IMR-90 (cell line): ENCODE measurements around the gene SLC22A5. TPM values are rescaled to one million over a fixed set of nuclear protein-coding genes. Genes with fewer than 3 reads are reported as not detected.

Source experiments
- ATAC-seq: fragments of 200-7000 bp; cut with Tn5 transposase; 2 replicates; pipeline ENCODE4 v1.9.1; 2020; ENCODE audit warnings: low read depth, mild to moderate bottlenecking, moderate library complexity
- BruUV-seq: library from RNA; stranded (reverse); fragments of 400-500 nt; replicated peaks from 2 replicates; lab custom pipeline; 2021; lab: Mats Ljungman, UMichigan
- CTCF ChIA-PET: fragments of 300-600 bp; formaldehyde crosslinking; extraction: SDS; loops from one replicate; lab custom pipeline; 2021; ENCODE audit warnings: antibody characterized with exemption; lab: Yijun Ruan, JAX
- POLR2A ChIA-PET: fragments of 300-600 bp; sonication (Branson Sonifier 250); formaldehyde crosslinking; loops from one replicate; lab custom pipeline; 2022; ENCODE audit warnings: antibody characterized with exemption; ENCODE audit not compliant: unreplicated experiment; lab: Charles Lee
- DNase-seq: peaks from one replicate; pipeline ENCODE4 v3.0.0; 2013
- H2AFZ ChIP-seq: replicated peaks from 2 replicates; pipeline ENCODE3; 2013; ENCODE audit warnings: low read length, mild to moderate bottlenecking; ENCODE audit not compliant: poor library complexity
- H2AK5ac ChIP-seq: 2 replicates; pipeline ENCODE4 v1.6.1; 2013; ENCODE audit warnings: low read depth, low read length, inconsistent platforms
- H2AK9ac ChIP-seq: replicated peaks from 2 replicates; pipeline ENCODE3; 2013; ENCODE audit warnings: mild to moderate bottlenecking, low read depth, low read length, moderate library complexity; ENCODE audit not compliant: poor library complexity
- H2BK120ac ChIP-seq: 2 replicates; pipeline ENCODE4 v1.6.1; 2013; ENCODE audit warnings: low read depth, low read length, inconsistent platforms
- H2BK15ac ChIP-seq: 3 replicates; pipeline ENCODE4 v1.6.1; 2013; ENCODE audit warnings: low read depth, low read length, inconsistent platforms
- H2BK20ac ChIP-seq: 2 replicates; pipeline ENCODE4 v1.6.1; 2013; ENCODE audit warnings: low read depth, mild to moderate bottlenecking, inconsistent platforms, low read length, moderate library complexity
- H2BK5ac ChIP-seq: 2 replicates; pipeline ENCODE4 v1.6.1; 2013; ENCODE audit warnings: mild to moderate bottlenecking, low read depth, low read length, inconsistent platforms; ENCODE audit not compliant: poor library complexity, severe bottlenecking
- H3K14ac ChIP-seq: replicated peaks from 2 replicates; pipeline ENCODE4 v1.6.1; 2013; ENCODE audit warnings: low read depth, low read length, inconsistent platforms
- H3K18ac ChIP-seq: 2 replicates; pipeline ENCODE4 v1.6.1; 2013; ENCODE audit warnings: low read depth, low read length, control low read depth
- H3K23ac ChIP-seq: 2 replicates; pipeline ENCODE4 v1.6.1; 2013; ENCODE audit warnings: low read depth, low read length, inconsistent platforms
- H3K27ac ChIP-seq: 2 replicates; pipeline ENCODE4 v1.5.1; 2013; ENCODE audit warnings: mild to moderate bottlenecking, control low read depth, low read length; ENCODE audit not compliant: insufficient read depth
- H3K27me3 ChIP-seq: 2 replicates; pipeline ENCODE4 v1.6.1; 2013; ENCODE audit warnings: low read length; ENCODE audit not compliant: control insufficient read depth, insufficient read depth
- H3K36me3 ChIP-seq: 2 replicates; pipeline ENCODE4 v1.6.1; 2013; ENCODE audit warnings: low read length, mixed read lengths; ENCODE audit not compliant: control insufficient read depth, insufficient read depth
- H3K4ac ChIP-seq: 2 replicates; pipeline ENCODE4 v1.6.1; 2013; ENCODE audit warnings: low read depth, low read length, inconsistent platforms
- H3K4me1 ChIP-seq: 2 replicates; pipeline ENCODE4 v1.6.1; 2013; ENCODE audit warnings: low read length, mixed read lengths; ENCODE audit not compliant: control insufficient read depth, insufficient read depth
- H3K4me2 ChIP-seq: 2 replicates; pipeline ENCODE4 v1.6.1; 2013; ENCODE audit warnings: low read depth, mild to moderate bottlenecking, control low read depth, low read length, moderate library complexity
- H3K4me3 ChIP-seq: 2 replicates; pipeline ENCODE4 v1.5.1; 2013; ENCODE audit warnings: low read depth, mild to moderate bottlenecking, control low read depth, low read length, moderate library complexity; ENCODE audit not compliant: insufficient read depth
- H3K56ac ChIP-seq: 2 replicates; pipeline ENCODE4 v1.6.1; 2013; ENCODE audit warnings: low read length, inconsistent platforms; ENCODE audit not compliant: insufficient read depth; ENCODE audit errors: extremely low read depth
- H3K79me1 ChIP-seq, 2 experiments: 2 replicates each; pipeline ENCODE4 v1.6.1; 2013; ENCODE audit warnings: low read length in 2 of 2, inconsistent platforms in 1 of 2, low read depth in 1 of 2
- H3K9ac ChIP-seq: 2 replicates; pipeline ENCODE4 v1.6.1; 2013; ENCODE audit warnings: low read depth, low read length, control low read depth
- H3K9me1 ChIP-seq: 2 replicates; pipeline ENCODE4 v1.6.1; 2013; ENCODE audit warnings: low read length, inconsistent platforms; ENCODE audit not compliant: insufficient read depth
- H3K9me3 ChIP-seq: 2 replicates; pipeline ENCODE4 v1.6.1; 2013; ENCODE audit warnings: low read length; ENCODE audit not compliant: control insufficient read depth, insufficient read depth
- H4K20me1 ChIP-seq: 2 replicates; pipeline ENCODE4 v1.6.1; 2013; ENCODE audit warnings: low read length, inconsistent platforms; ENCODE audit not compliant: insufficient read depth
- H4K5ac ChIP-seq: 2 replicates; pipeline ENCODE4 v1.6.1; 2013; ENCODE audit warnings: mild to moderate bottlenecking, low read depth, low read length, control low read depth
- H4K8ac ChIP-seq, 2 experiments: 2 replicates each; pipeline ENCODE4 v1.6.1; 2013; ENCODE audit warnings: low read depth in 2 of 2, low read length in 2 of 2, control low read depth in 1 of 2, inconsistent platforms in 1 of 2
- H4K91ac ChIP-seq: 2 replicates; pipeline ENCODE4 v1.6.1; 2013; ENCODE audit warnings: low read depth, low read length, inconsistent platforms; ENCODE audit not compliant: insufficient read depth
- CHD1 ChIP-seq: IDR thresholded peaks from 2 replicates; pipeline ENCODE4 v1.6.1; 2012; ENCODE audit warnings: low read depth, low read length, improper control_type of control experiment
- FOS ChIP-seq: fragments of 150-350 bp; IDR thresholded peaks from 2 replicates; pipeline ENCODE4 v1.6.1; 2016; ENCODE audit warnings: low read depth, low read length
- MAZ ChIP-seq: IDR thresholded peaks from 2 replicates; pipeline ENCODE4 v1.6.1; 2012; ENCODE audit warnings: low read depth, mild to moderate bottlenecking, low read length, improper control_type of control experiment, moderate library complexity, borderline replicate concordance
- MXI1 ChIP-seq: IDR thresholded peaks from 2 replicates; pipeline ENCODE4 v1.6.1; 2012; ENCODE audit warnings: low read depth, mild to moderate bottlenecking, low read length, moderate library complexity, borderline replicate concordance
- NFE2L2 ChIP-seq: fragments of 150-350 bp; IDR thresholded peaks from 2 replicates; pipeline ENCODE4 v1.6.1; 2016; ENCODE audit warnings: low read depth, mild to moderate bottlenecking, low read length
- POLR2A ChIP-seq: IDR thresholded peaks from 2 replicates; pipeline ENCODE4 v1.6.1; 2012; ENCODE audit warnings: mild to moderate bottlenecking, low read depth, low read length
- RAD21 ChIP-seq: IDR thresholded peaks from 2 replicates; pipeline ENCODE4 v1.6.1; 2012; ENCODE audit warnings: low read length, improper control_type of control experiment
- RCOR1 ChIP-seq: IDR thresholded peaks from 2 replicates; pipeline ENCODE4 v1.6.1; 2012; ENCODE audit warnings: mild to moderate bottlenecking, low read length, improper control_type of control experiment; ENCODE audit not compliant: insufficient replicate concordance
- RFX5 ChIP-seq: IDR thresholded peaks from 2 replicates; pipeline ENCODE4 v1.8.0; 2012; ENCODE audit warnings: low read depth, mild to moderate bottlenecking, low read length, moderate library complexity
- USF2 ChIP-seq: fragments of 150-350 bp; IDR thresholded peaks from 2 replicates; pipeline ENCODE4 v1.6.1; 2017; ENCODE audit warnings: mild to moderate bottlenecking, antibody characterized with exemption, low read length, low read depth
- WGBS, 2 experiments: methylation state at CpG; one replicate each; pipeline versions ENCODE4 v1.1.5 to v1.1.7; 2013; ENCODE audit warnings: missing lambda C conversion rate in 2 of 2; ENCODE audit not compliant: insufficient read length in 1 of 2; ENCODE audit errors: extremely low coverage in 2 of 2; 5-methylcytosine and 5-hydroxymethylcytosine counted together
- dilution Hi-C: fragments of 300-500 bp; cut with HindIII; formaldehyde crosslinking; loops from one replicate; pipeline ENCODE4 v1.14.3; 2018; ENCODE audit warnings: low sequenced_read_pairs; ENCODE audit not compliant: unreplicated experiment
- in situ Hi-C: fragments of 300-500 bp; cut with MboI; formaldehyde crosslinking; loops from 3 replicates; pipeline ENCODE4 v1.14.3; 2019; ENCODE audit warnings: low sequenced_read_pairs, inconsistent platforms, mixed read lengths
- intact Hi-C: fragments of 100-400 bp; cut with micrococcal nuclease; formaldehyde crosslinking; loops from 2 replicates; pipeline ENCODE4 v1.10.0; 2022
- polyA plus RNA-seq, 3 experiments: library from polyadenylated mRNA; depleted of rRNA; stranded (reverse); fragments of >200 nt; gene quantifications; 2 replicates each; pipeline ENCODE4 v1.2.3, GENCODE V29; 2012; ENCODE audit warnings: low replicate concordance in 1 of 3
- total RNA-seq: library from RNA; depleted of rRNA; stranded (reverse); fragments of >200 nt; gene quantifications from 2 replicates; pipeline ENCODE4 v1.2.3, GENCODE V29; 2012
- TF ChIP-seq, protein P1 (sequence below): fragments of 150-350 bp; IDR thresholded peaks from 2 replicates; pipeline ENCODE4 v1.6.1; 2016; ENCODE audit warnings: low read depth, mild to moderate bottlenecking, low read length, moderate library complexity, borderline replicate concordance
- TF ChIP-seq, protein P2 (sequence below): conservative IDR thresholded peaks from 2 replicates; pipeline ENCODE4 v1.5.1; 2012; ENCODE audit warnings: mild to moderate bottlenecking, low read depth, low read length, improper control_type of control experiment

The SLC22A5 gene
- total and polyA plus RNA-seq, 2 of the 4 experiments (the other 2 are of a cell fraction), result 6.1 to 7.1 TPM

- H2BK15ac ChIP-seq, result no peak overlapping the region
- ChIA-PET POLR2A (interaction anchor here (0.6 kb wide), 1 partner anchor 20 kb away, joined by 5 read pairs; no protein-coding TSS in a partner anchor), CTCF (no interaction called here)
- peaks cover 36% of the 10 kb centered on the region for H3K9me1 ChIP-seq
- DNase-seq (no peak), ATAC-seq (no peak)
- H2BK5ac ChIP-seq, result no peak overlapping the region
- H4K91ac ChIP-seq, result peak overlapping the region; percentile 38; the same call in 1 of the 2 replicates
- H2AK5ac ChIP-seq, result peak overlapping the region; percentile 89
- WGBS, 2 experiments, result 100% methylated on average over 1 of the region's 6 CpGs; no CpG with 5 or more reads in 1 of the 2 experiments
- H2BK120ac ChIP-seq, result peak overlapping the region; percentile 47; the same call in 1 of the 2 replicates
- peaks cover 29% of the 10 kb centered on the region for H3K4me1 ChIP-seq
- no peak overlapping the region for H3K23ac ChIP-seq
- in situ Hi-C loops, result no loop called here
- peak overlapping the region; percentile 30 for H3K4ac ChIP-seq
- peak overlapping the region; percentile 37; the same call in 1 of the 2 replicates for H3K14ac ChIP-seq
- H3K36me3 ChIP-seq, result no peaks in the 10 kb centered on the region
- TF ChIP-seq USF2 (no peak), POLR2A (no peak), NFE2L2 (no peak), MAZ (no peak), RFX5 (no peak), RCOR1 (no peak), FOS (no peak), MXI1 (no peak), RAD21 (no peak), CHD1 (no peak)
- TF ChIP-seq, protein P1, sequence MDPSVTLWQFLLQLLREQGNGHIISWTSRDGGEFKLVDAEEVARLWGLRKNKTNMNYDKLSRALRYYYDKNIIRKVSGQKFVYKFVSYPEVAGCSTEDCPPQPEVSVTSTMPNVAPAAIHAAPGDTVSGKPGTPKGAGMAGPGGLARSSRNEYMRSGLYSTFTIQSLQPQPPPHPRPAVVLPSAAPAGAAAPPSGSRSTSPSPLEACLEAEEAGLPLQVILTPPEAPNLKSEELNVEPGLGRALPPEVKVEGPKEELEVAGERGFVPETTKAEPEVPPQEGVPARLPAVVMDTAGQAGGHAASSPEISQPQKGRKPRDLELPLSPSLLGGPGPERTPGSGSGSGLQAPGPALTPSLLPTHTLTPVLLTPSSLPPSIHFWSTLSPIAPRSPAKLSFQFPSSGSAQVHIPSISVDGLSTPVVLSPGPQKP, result no peak
- TF ChIP-seq, protein P2, sequence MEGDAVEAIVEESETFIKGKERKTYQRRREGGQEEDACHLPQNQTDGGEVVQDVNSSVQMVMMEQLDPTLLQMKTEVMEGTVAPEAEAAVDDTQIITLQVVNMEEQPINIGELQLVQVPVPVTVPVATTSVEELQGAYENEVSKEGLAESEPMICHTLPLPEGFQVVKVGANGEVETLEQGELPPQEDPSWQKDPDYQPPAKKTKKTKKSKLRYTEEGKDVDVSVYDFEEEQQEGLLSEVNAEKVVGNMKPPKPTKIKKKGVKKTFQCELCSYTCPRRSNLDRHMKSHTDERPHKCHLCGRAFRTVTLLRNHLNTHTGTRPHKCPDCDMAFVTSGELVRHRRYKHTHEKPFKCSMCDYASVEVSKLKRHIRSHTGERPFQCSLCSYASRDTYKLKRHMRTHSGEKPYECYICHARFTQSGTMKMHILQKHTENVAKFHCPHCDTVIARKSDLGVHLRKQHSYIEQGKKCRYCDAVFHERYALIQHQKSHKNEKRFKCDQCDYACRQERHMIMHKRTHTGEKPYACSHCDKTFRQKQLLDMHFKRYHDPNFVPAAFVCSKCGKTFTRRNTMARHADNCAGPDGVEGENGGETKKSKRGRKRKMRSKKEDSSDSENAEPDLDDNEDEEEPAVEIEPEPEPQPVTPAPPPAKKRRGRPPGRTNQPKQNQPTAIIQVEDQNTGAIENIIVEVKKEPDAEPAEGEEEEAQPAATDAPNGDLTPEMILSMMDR, result no peak
- H4K8ac ChIP-seq, result no peak overlapping the region
- H3K9me3 ChIP-seq, result no peaks in the 10 kb centered on the region
- no peak overlapping the region for H2AK9ac ChIP-seq
- dilution Hi-C loops, result no loop called here
- no peak overlapping the region for H3K27ac ChIP-seq
- no peak overlapping the region for H3K18ac ChIP-seq
- no peak overlapping the region for H2AFZ ChIP-seq
- H3K79me1 ChIP-seq, result peaks cover 15 to 55% of the 10 kb centered on the region in 2 experiments
- no TSS peak for BruUV-seq
- intact Hi-C loops, result no loop called here
- H3K4me2 ChIP-seq, result no peak overlapping the region
- peak overlapping the region; percentile 27; the same call in 1 of the 2 replicates for H2BK20ac ChIP-seq
- no peaks in the 10 kb centered on the region for H3K27me3 ChIP-seq
- H3K4me3 ChIP-seq, result no peak overlapping the region
- no peak overlapping the region for H3K56ac ChIP-seq
- no peak overlapping the region for H3K9ac ChIP-seq
- H4K20me1 ChIP-seq, result no peaks in the 10 kb centered on the region; the same call in 1 of the 2 replicates
- H4K5ac ChIP-seq, result no peak overlapping the region
These were observed 63.6 kb downstream of the SLC22A5 start for GRCh38 chr5:132433141-132433540.
